ENCODE data around the gene SLC12A6.

Gene SLC12A6

DNA sequence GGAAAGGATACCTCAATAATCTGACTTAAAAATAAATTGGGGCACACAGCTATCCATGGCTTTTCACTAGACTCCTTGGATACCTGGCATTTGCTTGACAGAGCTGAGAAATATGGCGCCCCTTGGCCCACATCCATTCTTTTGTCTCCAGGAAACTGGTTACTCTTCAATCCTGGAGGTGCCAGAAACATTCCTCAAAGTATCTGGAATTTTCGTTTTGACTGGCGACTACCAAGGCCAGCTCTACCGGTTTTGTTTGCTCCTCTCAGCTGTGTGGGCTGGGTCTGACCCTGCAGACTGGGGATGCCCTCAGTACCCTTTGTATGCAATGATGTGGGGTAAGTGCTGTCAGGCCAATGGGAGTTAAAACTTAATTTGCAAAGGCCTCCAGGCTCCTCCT is 154.6 kb downstream of the SLC12A6 start:
- ATAC-seq: no peak
- DNase-seq: no peak
- peaks cover 2% of the 10 kb centered on the region for H3K4me1 Mint-ChIP-seq
- no peaks in the 10 kb centered on the region for H3K27me3 Mint-ChIP-seq
- no peak overlapping the region for H3K4me3 Mint-ChIP-seq
- H3K27ac Mint-ChIP-seq: no peak overlapping the region
- H3K36me3 Mint-ChIP-seq (ENCODE audit: low read depth): peaks cover 16% of the 10 kb centered on the region
- no peaks in the 10 kb centered on the region for H3K9me3 Mint-ChIP-seq

Data from activated naive CD8-positive, alpha-beta T cell treated with anti-CD3 and anti-CD28 coated beads, Interleukin-2, amount 50 U/mL, for 24 hours (primary cell).